Hematopoietic multipotent progenitor cell treated with erythropoietin and hydrocortisone succinate and interleukin-3 and kit ligand, for 4 days (in vitro differentiated cells): ENCODE results near the gene GTSF1L.

ENCODE experiments used
- DNase-seq: peaks from one replicate; pipeline ENCODE4 v3.0.0-alpha.2; 2015

The GTSF1L gene

DNA sequence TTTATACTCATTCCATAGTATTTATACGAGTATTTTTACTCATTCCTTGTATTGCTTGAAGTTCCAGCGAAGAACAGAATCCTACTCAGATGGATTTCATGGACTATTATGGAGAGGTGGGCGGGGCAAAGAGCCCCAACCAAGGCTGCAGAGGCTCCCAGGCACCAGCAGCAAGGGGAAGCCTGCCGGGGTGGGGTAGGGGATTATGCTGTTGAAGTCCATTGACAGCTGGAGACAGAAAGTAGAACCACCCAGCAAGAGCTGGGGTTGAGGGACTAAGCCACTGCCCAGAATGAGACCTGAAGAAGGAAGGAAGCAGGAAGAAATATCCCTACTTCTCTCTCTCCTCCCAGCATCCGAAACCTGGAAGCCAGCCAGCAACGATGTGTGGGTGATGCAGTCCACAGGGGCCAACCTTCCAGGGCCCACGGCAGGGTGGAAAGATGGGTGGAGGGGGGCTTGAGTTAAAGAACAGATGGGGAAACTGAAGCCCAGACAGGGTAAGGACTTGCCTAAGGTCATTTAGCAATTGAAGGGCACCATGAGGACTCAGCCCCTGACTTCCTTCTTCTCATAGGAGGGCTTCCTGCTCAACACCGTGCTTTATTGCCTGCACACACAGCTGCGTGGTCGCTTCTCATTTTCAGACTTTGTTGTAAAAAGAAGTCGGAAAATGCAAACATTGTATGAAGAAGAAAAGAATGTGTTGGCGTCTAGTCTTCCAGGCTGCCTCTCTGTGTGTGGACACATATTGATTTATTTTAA lies 18.3 kb upstream of the GTSF1L start:
- peak; percentile 57 for DNase-seq

DNA sequence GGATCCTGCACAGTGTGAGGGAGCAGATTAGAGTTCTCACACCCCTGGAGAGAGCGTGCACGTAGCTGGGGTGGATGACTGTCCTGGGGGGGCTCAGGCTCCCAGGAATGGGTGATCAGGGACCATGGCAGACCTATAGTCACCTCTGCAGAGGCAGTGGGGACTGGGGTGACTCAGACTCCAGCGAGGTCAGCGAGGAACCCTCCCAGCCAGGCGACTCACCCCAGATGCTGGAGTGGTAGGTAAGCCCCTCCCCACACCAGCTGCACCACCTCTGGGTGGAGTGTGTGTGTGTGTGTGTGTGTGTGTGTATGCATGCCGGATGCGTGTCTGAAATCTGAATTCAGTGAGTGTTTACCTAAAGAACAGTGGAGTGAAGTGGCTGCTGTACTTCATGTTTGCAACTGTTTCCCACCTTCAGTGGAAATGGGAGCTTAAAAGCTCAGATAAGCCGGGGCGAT lies 17.4 kb upstream of the GTSF1L start:
- DNase-seq, result no peak

DNA sequence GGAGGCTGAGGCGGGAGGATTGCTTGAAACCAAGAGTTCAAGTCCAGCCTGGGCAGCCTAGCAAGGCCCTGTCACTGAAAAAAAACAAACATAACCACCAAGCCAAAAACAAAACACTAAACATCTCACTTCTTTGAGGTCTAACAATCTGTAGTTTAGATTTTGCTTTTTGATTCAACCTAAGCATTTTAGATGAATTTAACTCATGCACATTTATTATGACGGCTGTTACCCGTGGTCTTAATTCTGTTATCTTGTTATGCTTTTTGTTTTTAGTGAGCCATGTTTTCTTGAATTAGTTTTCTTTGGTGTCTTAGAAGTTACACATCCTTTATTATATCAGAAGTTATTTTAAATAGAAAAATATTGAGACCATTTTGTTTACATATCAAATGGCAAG lies 13.8 kb upstream of the GTSF1L start:
- DNase-seq, result no peak

DNA sequence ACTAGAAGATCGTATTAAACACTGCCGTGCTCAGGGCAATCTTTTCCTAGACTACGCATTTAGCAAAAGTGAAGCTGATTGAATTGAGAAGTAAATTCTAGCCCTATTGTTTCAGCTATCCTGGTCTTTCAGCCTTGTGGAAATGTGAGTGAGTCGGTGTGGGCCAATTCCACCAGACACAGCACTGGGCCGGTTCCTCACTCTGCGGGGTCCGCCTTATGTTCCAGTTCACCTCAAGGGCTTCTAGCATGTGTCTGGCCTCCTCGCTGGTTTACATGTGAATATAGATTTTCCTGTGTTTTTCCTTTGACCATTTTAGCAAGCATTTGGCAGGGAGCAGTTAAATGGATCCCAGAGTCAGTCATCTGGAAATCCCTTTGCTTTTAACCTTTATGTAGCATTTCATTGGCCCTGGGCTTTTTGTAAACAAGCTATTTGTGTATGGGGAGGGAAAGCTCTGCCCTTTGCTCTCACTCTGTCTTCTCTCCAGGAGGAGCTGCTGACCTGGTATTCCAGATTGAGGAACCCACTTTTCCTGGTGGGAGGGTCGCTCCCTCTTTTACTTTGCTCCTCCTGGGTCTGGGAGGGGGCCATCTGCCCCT lies 12.4 kb upstream of the GTSF1L start:
- DNase-seq, result no peak

DNA sequence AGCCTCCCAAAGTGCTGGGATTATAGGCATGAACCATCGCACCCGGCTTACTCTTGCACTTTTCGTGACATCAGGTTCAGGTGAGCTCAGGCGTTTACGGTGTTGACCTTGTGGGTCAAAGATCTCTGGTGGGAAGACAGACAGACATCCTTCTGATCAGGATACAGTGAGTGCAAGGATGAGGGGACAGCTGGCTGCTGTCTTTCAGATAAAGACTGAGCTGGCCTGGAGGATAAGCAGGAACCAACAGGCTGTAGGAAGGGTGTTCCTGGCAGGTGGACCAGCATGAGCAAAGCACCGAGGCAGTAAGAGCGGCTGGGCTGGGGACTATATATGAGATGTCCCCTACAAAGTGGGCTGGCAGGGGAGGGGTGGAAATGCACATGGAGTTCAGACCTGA lies 11.1 kb upstream of the GTSF1L start:
- DNase-seq, result no peak

DNA sequence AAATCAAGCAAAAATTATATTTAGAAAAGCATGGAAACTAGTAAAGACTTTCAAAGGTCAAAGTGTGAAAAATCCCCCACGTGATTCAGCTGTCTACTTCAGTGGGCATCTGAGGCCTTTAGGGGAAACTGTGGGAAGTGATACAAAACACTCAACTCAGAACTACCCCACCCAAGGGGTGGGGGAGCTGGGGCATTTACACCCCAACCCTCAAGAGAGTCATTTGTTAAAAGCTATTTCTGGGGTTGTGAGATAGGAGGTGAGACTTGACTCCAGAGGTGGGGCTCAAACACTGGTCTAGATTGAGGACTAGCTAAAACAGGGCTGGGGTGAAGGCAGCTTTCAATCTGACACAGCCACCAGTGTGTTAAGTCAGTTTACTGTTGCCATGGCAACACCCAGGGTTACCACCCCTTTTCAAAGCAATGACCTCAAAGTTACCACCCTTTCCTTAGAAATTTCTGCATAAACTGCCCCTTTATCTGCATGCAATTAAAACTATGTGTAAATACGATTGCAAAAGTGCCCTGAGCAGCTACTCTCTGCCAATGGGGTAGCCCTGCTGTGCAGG lies 9.9 kb upstream of the GTSF1L start:
- DNase-seq, result peak; percentile 55

DNA sequence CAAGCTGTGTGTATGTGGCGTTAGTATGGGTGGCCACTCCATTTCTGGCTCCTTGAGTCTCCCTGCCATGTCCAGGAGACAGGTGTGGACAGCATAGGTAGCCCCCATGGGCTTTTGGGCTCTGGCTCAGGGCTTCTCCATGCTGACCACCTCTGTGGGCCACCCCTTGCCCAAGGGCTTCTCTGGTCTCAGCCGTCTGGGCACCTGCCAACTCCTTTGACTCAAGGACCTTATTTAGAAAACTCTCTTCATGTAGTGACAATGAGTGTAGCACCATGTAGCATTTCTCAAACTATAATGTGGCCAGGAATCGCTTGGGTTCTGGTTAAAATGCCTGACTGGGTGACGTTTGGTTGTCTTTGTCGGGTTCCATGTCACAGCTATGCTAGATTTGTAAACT lies 5.1 kb upstream of the GTSF1L start:
- no peak for DNase-seq

DNA sequence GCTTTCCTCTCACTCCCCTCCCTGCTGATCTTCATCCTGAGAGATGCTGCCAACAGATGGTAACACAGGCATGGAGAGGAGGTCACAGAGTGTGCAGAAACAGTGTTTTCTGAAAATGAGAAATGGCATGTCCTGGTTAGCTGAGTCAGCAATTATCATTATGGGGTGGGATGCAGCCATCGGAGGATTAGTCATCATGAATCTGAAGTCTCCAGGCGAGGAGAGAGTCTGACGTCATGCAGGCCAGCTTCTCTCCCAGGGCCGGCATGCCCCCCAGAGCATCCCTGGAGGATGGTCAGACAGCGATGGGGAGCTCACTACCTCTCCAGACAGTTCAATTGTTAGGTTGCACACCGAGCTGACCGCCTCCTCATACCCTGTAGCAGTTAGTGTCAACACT lies 4.7 kb upstream of the GTSF1L start:
- DNase-seq, result no peak

DNA sequence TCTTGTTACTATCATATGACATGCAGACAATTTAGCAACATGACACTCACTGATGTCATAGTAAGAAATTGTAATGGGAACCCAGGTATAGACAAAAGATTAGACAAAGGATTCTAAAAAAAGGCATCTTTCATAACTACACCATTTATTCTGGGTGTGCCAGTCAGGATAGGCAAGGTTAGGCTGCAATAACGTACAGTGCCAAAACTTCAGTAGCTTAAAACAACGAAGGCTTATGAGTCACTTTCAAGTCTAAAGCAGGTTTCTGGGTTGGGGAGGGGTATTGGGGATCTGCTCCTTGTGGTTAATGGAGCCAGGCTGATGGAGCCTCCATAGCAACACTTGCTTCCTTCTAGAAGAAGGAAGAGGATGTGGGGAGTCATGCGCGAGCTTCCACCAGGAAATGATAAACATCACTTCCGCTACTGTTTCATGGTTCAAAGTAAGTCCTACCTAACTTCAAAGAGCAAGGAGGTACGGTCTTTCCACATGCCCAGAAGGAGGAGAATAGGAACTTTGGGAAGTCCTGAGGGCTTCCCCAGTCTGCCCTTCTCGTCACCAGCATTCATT lies 2.0 kb upstream of the GTSF1L start:
- no peak for DNase-seq

DNA sequence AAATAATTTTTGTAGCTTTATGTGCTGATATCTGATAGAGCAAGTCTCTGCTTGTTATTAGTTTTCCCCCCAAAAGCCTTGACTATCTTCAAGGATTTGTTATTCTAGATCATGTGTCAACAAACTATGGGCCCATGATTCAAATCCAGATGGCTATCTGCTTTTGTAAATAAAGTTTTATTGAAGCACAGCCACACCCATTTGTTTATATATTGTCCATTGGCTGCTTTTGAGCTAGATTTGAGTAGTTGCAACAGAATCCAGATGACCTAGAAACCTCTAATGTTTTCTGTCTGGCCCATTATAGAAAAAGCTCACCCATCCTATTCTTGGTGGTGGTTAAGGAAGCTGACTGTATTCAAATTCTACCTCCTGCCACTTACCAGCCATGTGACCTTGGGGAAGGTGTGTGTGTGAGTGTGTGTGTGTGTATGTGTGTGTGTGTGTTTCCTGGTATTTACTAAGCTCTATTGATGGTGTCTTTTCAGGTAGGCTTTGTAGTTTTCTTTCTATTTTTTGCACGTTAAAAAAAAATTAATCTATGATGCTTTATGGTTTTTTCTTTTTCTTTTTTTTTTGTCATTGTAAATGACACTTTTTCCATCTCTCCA lies 1.3 kb upstream of the GTSF1L start:
- DNase-seq, result no peak

DNA sequence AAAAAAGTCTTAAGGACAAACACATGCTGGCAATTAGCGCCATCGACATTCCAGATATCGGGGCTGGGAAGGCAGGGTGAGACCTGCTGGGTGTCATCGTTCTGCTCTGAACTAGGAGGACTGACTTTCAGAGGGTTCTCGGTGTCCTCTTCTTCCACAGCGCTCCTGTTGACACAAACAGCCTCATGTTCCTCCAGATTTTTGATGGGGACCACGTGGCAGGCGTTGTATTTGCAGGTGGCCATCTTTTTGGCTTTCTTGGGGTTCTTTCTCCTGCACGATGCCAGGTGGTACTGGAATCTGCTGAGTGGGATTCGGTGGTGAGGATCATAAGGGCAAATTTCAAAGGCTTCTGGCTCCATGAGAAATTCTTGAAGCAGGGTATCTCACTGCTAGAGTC lies 469 bp downstream of the GTSF1L start:
- no peak for DNase-seq

DNA sequence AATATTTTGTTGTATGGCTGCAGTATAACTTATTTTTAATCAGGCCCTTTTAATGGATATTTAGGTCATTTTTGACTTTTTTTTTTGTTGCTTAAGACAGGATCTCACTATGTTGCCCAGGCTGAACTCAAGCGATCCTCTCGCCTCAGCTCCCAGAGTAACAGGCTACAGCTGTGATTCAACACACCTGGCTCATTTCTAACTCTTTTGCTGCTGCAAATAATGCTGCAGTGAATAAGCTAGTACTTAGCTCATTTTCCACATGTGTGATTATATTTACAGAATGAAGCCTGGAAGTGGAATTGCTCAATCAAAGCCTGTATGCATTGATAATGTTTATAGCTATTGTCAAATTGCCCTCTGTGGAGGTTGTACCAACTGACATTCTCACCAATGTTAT lies 1.1 kb downstream of the GTSF1L start:
- no peak for DNase-seq

DNA sequence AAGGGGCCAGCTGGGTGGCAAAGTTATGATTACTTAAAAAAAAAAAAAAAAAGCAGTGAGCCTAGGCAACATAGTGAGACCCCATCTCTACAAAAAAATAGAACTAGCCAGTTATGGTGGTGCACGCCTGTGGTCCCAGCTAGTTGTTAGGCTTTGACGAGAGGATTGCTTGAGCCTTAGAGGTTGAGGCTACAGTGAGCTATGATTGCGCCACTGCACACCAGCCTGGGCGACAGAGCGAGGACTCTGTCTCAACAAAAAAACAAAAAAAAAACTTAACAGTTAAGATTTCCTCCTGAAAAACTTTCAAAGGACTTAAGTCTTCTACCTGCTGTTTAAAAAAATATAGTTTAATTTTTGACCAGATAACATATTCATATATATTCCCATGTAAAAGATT lies 2.4 kb downstream of the GTSF1L start:
- peak; percentile 31 for DNase-seq

DNA sequence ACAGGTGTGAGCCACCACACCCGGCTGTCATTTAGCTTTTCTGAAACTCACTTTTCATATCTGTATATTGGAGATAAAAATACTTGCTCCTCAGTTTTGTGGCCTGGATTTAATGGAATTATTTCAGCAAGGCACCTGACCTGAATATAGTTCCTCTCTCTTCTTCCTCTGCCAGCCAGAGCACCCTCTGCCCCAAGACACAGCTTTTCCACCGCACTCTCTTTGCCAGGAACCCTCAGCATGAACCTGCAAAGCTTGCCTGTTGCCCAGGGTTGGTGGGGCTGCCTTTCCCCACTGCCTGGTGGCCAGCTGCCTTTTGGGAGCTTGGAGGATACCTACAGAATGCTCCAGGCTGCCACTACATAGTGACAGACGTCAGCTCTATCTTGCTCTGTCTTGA lies 3.1 kb downstream of the GTSF1L start:
- no peak for DNase-seq

DNA sequence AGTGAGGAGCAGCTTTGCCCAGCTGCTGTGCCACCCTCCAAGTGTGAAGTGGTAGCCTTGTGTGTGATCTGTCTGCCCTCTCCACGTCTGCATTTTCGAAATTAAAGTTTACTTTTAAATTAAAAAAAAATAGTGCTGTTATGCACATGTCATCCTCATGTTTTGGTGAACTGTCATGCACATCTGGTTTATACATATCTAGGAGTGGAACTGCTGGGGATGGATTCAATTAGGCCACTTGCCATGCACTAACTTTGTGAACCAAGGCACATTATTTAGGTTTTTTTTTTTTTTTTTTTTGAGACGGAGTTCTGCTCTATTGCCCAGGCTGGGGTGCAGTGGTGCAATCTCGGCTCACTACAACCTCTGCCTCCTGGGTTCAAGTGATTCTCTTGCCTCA lies 3.6 kb downstream of the GTSF1L start:
- DNase-seq, result no peak

DNA sequence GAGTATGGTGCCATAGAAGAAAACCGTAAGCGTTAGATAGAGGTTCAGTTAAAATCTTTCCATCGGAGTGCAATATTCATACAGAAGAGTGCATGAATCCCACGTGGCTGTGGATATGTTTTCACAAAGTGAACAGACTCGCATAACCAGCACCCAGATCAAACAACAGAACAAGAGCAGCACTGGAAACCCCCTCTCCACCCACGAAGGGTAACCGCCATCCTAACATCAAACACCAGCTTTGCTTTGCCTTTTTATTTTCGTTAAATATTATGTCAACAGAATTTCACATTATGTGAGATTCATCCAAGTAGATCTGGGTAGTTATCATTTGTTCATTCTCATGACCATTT lies 4.7 kb downstream of the GTSF1L start:
- no peak for DNase-seq

DNA sequence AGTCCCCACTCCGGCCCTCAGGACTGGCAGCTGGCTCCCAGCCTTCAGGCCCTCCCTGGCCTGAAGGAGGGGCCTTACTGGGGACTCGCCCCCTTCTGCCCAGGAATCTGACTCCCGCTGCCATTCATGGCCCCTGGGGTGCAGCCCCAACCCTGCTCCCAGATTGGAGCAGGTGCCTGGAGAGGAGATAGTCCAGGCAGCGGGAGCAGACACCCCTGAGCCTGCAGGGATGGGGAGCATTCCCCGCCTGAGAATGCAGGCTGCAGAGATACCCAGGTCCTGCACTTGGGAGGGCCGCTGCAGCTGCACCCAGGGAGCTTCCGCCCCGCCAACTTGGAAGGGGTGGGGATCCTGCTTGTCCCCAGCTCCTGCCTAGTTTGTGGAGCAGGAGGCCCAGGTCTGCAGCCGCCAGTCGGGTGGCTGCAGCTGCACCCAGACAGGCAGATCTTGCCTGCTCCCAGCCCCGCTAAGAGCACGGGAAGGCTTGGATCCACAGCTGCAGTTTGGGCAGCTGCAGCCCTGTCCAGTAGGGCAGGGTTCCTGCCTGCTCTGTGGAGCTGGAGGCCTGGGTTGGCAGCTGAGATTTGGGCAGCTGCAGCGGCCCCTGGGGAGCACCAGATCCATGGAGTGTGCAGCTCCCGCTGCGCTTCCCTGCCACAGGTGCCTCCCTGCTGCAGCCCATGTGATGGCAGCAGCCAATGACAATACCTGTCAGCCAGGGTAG lies 5.2 kb downstream of the GTSF1L start:
- DNase-seq, result no peak

DNA sequence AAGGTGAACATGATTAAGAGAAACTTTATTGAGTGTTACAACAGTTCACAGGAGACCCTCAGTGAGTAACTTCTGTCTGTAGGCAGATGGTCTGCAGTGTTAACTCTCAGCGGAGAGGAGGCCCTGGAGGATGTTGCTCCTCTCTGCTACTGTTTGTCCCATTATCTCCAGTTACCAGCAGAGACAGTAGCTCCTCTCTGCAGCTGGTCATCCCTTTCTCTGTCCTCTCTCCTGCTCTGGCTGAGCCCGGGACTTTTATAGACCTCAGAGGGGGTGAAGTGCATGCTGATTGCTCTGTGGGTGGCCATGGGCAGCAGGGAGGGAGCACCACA lies 5.7 kb downstream of the GTSF1L start:
- DNase-seq, result no peak

DNA sequence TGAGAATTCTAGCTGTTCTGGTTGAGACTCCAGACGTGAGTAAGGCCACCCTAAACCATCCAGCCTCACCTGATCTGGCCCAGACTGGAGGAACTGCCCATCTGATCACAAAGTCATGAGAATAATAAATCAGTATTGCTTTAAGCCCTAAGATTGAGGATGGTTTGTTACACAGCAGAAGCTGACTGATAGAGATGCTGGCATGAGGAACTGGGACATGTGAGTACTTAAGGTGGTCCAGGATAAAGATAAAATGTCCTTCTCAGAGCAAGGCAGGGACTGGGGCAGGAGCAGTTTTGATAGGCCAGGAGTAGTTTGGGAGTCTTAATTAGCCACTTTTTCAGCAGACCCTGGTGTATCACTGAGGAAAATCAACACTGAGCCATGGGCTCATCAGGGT lies 6.8 kb downstream of the GTSF1L start:
- DNase-seq, result no peak

DNA sequence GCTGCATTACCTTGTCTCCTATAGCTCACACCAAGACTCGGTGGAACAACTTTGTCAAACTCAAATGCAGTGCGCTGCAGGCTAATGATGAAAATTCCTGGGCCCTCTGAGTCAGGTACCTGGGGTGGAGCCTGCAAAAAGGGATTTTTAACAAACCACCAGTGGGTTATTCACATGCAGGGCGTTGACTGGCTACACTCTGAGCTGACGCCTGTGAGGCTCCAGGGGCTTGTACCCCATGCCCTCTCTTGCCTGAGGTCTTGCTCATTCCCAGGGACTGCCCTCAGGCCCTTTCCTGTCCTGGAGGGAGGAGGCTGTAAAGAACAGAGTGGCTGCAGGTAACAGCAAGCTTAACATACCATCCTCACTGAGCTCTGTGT lies 9.2 kb downstream of the GTSF1L start:
- no peak for DNase-seq

DNA sequence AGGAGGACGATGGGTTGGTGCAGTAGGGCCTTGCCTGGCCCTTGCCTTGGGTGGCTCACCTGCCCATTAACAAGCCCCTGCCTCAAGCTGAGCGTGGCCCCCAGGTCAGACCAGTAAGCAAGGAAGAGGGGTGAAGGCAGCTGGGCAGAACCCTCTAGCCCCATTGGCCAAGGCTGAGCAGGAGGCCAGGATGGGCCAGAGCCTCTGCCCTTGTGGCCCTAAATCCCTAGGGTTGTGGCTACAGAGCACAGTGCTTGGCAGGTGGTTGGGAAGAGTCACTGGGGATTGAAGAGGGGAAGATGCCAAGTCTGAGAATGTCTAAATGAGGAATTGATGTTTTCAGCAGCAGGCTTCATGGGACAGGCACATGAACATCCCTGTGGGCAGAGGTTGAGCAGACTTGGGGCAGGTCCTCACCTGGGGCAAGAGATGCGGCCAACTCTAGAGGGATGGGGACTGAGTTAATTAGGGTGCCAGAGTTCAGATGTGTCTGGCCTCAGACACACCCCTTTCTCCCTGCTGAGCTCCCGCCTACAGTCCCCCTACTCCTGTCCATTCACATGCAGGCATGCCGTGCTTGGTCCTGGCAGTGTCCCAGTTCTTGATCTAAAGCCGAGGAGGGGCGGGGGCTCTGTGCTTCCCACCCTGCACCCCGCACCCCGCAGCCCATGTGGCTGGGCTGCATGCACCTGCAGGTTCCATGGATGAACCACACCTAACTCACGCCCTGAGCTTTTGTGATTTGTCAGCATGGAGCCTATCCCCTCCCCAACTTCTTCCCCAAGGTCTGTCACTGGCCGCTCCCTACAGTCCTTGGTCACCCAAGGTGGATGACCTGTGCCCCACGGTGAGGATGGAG lies 9.8 kb downstream of the GTSF1L start:
- DNase-seq, result no peak

DNA sequence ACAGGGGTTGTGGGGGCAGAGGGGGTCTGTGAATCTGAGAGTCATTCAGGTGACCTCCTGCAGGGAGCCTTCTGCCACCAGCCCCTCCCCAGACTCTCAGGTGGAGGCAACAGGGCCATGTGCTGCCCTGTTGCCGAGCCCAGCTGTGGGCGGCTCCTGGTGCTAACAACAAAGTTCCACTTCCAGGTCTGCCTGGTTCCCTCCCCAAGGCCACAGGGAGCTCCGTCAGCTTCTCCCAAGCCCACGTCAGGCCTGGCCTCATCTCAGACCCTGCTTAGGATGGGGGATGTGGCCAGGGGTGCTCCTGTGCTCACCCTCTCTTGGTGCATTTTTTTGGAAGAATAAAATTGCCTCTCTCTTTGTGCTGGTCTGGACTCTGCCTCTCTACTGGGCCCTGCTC lies 10.7 kb downstream of the GTSF1L start:
- DNase-seq, result no peak
